NCI-H82 treated with DMSO at 0.1 percent for 48 hours (cell line): ENCODE data around the gene C5orf58.

Source experiments
- DNase-seq: peaks from one replicate; lab custom pipeline; 2025; ENCODE audit not compliant: unreplicated experiment; lab: John Stamatoyannopoulos, UW

C5orf58 gene

GRCh38 chr5:170278611-170279458 lies 46.0 kb downstream of the C5orf58 start:
- DNase-seq = no peak

- DNase-seq = no peak
Measured at GRCh38 chr5:170279459-170279817, 46.7 kb downstream of the C5orf58 start.

- no peak for DNase-seq
Measured at GRCh38 chr5:170280011-170280493, 47.3 kb downstream of the C5orf58 start.

- DNase-seq = no peak
Measured at GRCh38 chr5:170283296-170283695, 50.5 kb downstream of the C5orf58 start.

GRCh38 chr5:170284231-170284630 lies 51.4 kb downstream of the C5orf58 start:
- DNase-seq = no peak

GRCh38 chr5:170285181-170285580 lies 52.4 kb downstream of the C5orf58 start:
- no peak for DNase-seq

GRCh38 chr5:170286386-170286925 lies 53.7 kb downstream of the C5orf58 start:
- no peak for DNase-seq

GRCh38 chr5:170287532-170287931 lies 54.7 kb downstream of the C5orf58 start:
- no peak for DNase-seq

GRCh38 chr5:170288151-170288550 lies 55.4 kb downstream of the C5orf58 start:
- no peak for DNase-seq

- DNase-seq = no peak
Measured at GRCh38 chr5:170288551-170288950, 55.8 kb downstream of the C5orf58 start.

GRCh38 chr5:170289121-170289520 lies 56.3 kb downstream of the C5orf58 start:
- DNase-seq = no peak

GRCh38 chr5:170289764-170290163 lies 57.0 kb downstream of the C5orf58 start:
- DNase-seq = no peak

- DNase-seq = no peak
Measured at GRCh38 chr5:170290498-170290897, 57.7 kb downstream of the C5orf58 start.

GRCh38 chr5:170292179-170293104 lies 59.7 kb downstream of the C5orf58 start:
- DNase-seq = no peak

- DNase-seq = no peak
Measured at GRCh38 chr5:170293273-170293672, 60.5 kb downstream of the C5orf58 start.

- no peak for DNase-seq
Measured at GRCh38 chr5:170294057-170294456, 61.3 kb downstream of the C5orf58 start.

- no peak for DNase-seq
Measured at GRCh38 chr5:170294556-170294955, 61.8 kb downstream of the C5orf58 start.
